CD14-positive monocyte (primary cell): ENCODE results near the gene VCL. TPM values are rescaled to one million over a fixed set of nuclear protein-coding genes. Genes with fewer than 3 reads are reported as not detected.

ENCODE experiments used
- DNase-seq, 3 donors: peaks; one replicate each; pipeline ENCODE4 v3.0.0-alpha.2; 2011 to 2022
- H2AFZ ChIP-seq: 2 replicates; pipeline ENCODE4 v1.6.0; 2012; ENCODE audit warnings: mild to moderate bottlenecking, low read depth, low read length, inconsistent platforms; ENCODE audit not compliant: insufficient read depth, poor library complexity, severe bottlenecking
- H3K27ac ChIP-seq, 2 donors: 1 replicate in 1 of 2; 2 replicates in 1 of 2; pipeline ENCODE4 v1.5.1; 2012 to 2013; ENCODE audit warnings: low read length in 2 of 2, control low read depth in 1 of 2, inconsistent platforms in 1 of 2, low read depth in 1 of 2, mild to moderate bottlenecking in 1 of 2
- H3K27me3 ChIP-seq, 2 donors: one replicate each; pipeline versions ENCODE4 v1.6.0 to v1.6.1; 2011 to 2013; ENCODE audit warnings: low read length in 2 of 2; ENCODE audit not compliant: control insufficient read depth in 2 of 2, insufficient read depth in 2 of 2
- H3K36me3 ChIP-seq, 2 donors: replicated peaks in 1 of 2; 1 replicate in 1 of 2; 2 replicates in 1 of 2; pipeline versions ENCODE4 v1.5.1 to v1.6.1; 2012 to 2013; ENCODE audit warnings: low read length in 2 of 2, control low read depth in 1 of 2, inconsistent platforms in 1 of 2, mild to moderate bottlenecking in 1 of 2; ENCODE audit not compliant: insufficient read depth in 2 of 2, control insufficient read depth in 1 of 2
- H3K4me1 ChIP-seq, 2 donors: 1 replicate in 1 of 2; 2 replicates in 1 of 2; pipeline versions ENCODE4 v1.5.1 to v1.6.1; 2012 to 2013; ENCODE audit warnings: low read length in 2 of 2, control low read depth in 1 of 2, inconsistent platforms in 1 of 2, mild to moderate bottlenecking in 1 of 2, moderate library complexity in 1 of 2; ENCODE audit not compliant: insufficient read depth in 2 of 2, control insufficient read depth in 1 of 2
- H3K4me2 ChIP-seq: replicated peaks from 2 replicates; pipeline ENCODE3; 2012; ENCODE audit warnings: low read length, moderate library complexity, mild to moderate bottlenecking; ENCODE audit not compliant: poor library complexity, severe bottlenecking; ENCODE audit errors: extremely low read depth
- H3K4me3 ChIP-seq, 3 experiments: fragments of 200-600 bp in 1 of 3; sonication (generic) in 1 of 3; replicated peaks in 1 of 3; 1 replicate in 2 of 3; 2 replicates in 1 of 3; pipeline ENCODE4 v1.5.1; 2011 to 2013; ENCODE audit warnings: low read length in 3 of 3, mild to moderate bottlenecking in 3 of 3, control low read depth in 2 of 3, low read depth in 2 of 3, inconsistent platforms in 1 of 3, moderate library complexity in 1 of 3
- H3K79me2 ChIP-seq: 2 replicates; pipeline ENCODE4 v1.6.0; 2012; ENCODE audit warnings: mild to moderate bottlenecking, control low read depth, inconsistent platforms, low read length, moderate library complexity; ENCODE audit not compliant: insufficient read depth
- H3K9ac ChIP-seq: 2 replicates; pipeline ENCODE4 v1.6.0; 2017; ENCODE audit warnings: low read length, mild to moderate bottlenecking; ENCODE audit not compliant: insufficient read depth, poor library complexity, severe bottlenecking
- H3K9me3 ChIP-seq, 2 donors: replicated peaks in 1 of 2; 1 replicate in 1 of 2; 2 replicates in 1 of 2; pipeline versions ENCODE4 v1.5.1 to v1.6.1; 2012 to 2013; ENCODE audit warnings: low read length in 2 of 2, control low read depth in 1 of 2; ENCODE audit not compliant: control insufficient read depth in 1 of 2, insufficient read depth in 1 of 2
- H4K20me1 ChIP-seq: 2 replicates; pipeline ENCODE4 v1.6.0; 2012; ENCODE audit warnings: mild to moderate bottlenecking, low read length, control low read depth, moderate library complexity; ENCODE audit not compliant: insufficient read depth
- H3K27ac Mint-ChIP-seq, 7 donors: one replicate each; pipeline ENCODE4 v1.8.0; 2020; ENCODE audit warnings: mild to moderate bottlenecking in 7 of 7, mixed read lengths in 7 of 7, moderate library complexity in 6 of 7, inconsistent platforms in 2 of 7
- H3K27me3 Mint-ChIP-seq, 3 donors: one replicate each; pipeline ENCODE4 v1.8.0; 2021 to 2022; ENCODE audit warnings: low read depth in 3 of 3, mild to moderate bottlenecking in 3 of 3, mixed read lengths in 3 of 3, moderate library complexity in 3 of 3, inconsistent platforms in 1 of 3
- H3K36me3 Mint-ChIP-seq, 2 donors: one replicate each; pipeline ENCODE4 v1.8.0; 2020; ENCODE audit warnings: mixed read lengths in 2 of 2, inconsistent platforms in 1 of 2, mild to moderate bottlenecking in 1 of 2
- H3K4me1 Mint-ChIP-seq: one replicate; pipeline ENCODE4 v1.8.0; 2020; ENCODE audit warnings: mild to moderate bottlenecking, mixed read lengths
- H3K4me3 Mint-ChIP-seq, 2 donors: one replicate each; pipeline ENCODE4 v1.8.0; 2020; ENCODE audit warnings: mild to moderate bottlenecking in 2 of 2, mixed read lengths in 2 of 2, moderate library complexity in 1 of 2
- H3K9me3 Mint-ChIP-seq, 7 donors: one replicate each; pipeline ENCODE4 v1.8.0; 2020 to 2022; ENCODE audit warnings: mixed read lengths in 7 of 7, mild to moderate bottlenecking in 6 of 7, moderate library complexity in 6 of 7, inconsistent platforms in 2 of 7
- CTCF ChIP-seq: fragments of 200-600 bp; IDR thresholded peaks from one replicate; pipeline ENCODE4 v1.8.0; 2022; ENCODE audit warnings: antibody characterized with exemption, mild to moderate bottlenecking
- WGBS: methylation state at CpG from one replicate; pipeline ENCODE4 v1.1.5; 2013; ENCODE audit warnings: missing lambda C conversion rate; ENCODE audit not compliant: insufficient coverage; 5-methylcytosine and 5-hydroxymethylcytosine counted together
- intact Hi-C, 2 donors: fragments of 100-400 bp; cut with micrococcal nuclease; formaldehyde crosslinking; loops; one replicate each; pipeline versions ENCODE4 v1.15.0 to v1.15.1; 2023
- polyA plus RNA-seq, 3 donors: library from polyadenylated mRNA; depleted of rRNA in 1 of 3; unstranded in 2 of 3; stranded (reverse) in 1 of 3; fragments of 300-500 nt in 2 of 3; fragments of >200 nt in 1 of 3; fragmentation: Illumina TruSeq in 2 of 3; gene quantifications; 1 replicate in 2 of 3; 2 replicates in 1 of 3; pipeline ENCODE4 v1.2.3, GENCODE V29; 2012 to 2021

VCL gene
- polyA plus RNA-seq, 3 donors, result 39.1 to 68.4 (median 52.8) TPM

GRCh38 chr10:74092372-74092771 lies 94.5 kb downstream of the VCL start:
- no peaks in the 10 kb centered on the region for H3K27me3 ChIP-seq
- TF ChIP-seq CTCF, result no peak
- no peaks in the 10 kb centered on the region for H3K9me3 ChIP-seq
- Mint-ChIP-seq H3K36me3 (peaks cover 73 to 93% of the 10 kb centered on the region in 2 donors), H3K27me3 (no peaks in the 10 kb centered on the region), H3K4me3 (no peak overlapping the region), H3K4me1 (no peaks in the 10 kb centered on the region), H3K9me3 (no peaks in the 10 kb centered on the region), H3K27ac (peak overlapping the region in 1 of 7 donors; percentile 20)
- H3K79me2 ChIP-seq, result no peaks in the 10 kb centered on the region
- peaks cover 34% of the 10 kb centered on the region for H4K20me1 ChIP-seq
- no peak overlapping the region for H3K4me2 ChIP-seq
- no peak for DNase-seq
- H2AFZ ChIP-seq, result no peak overlapping the region
- H3K36me3 ChIP-seq, result peaks cover 94 to 97% of the 10 kb centered on the region in 2 donors
- no peak overlapping the region for H3K4me3 ChIP-seq
- H3K9ac ChIP-seq, result no peak overlapping the region
- intact Hi-C loops, result no loop called here
- no CpG with 5 or more reads among the region's 3 CpGs for WGBS
- no peak overlapping the region for H3K27ac ChIP-seq
- no peaks in the 10 kb centered on the region for H3K4me1 ChIP-seq

GRCh38 chr10:74093530-74094164 lies 95.7 kb downstream of the VCL start:
- no peak overlapping the region for H3K27ac Mint-ChIP-seq

More at GRCh38 chr10:74093530-74094164, 95.7 kb downstream of the VCL start:
- Histone ChIP-seq H3K4me1 (no peaks in the 10 kb centered on the region), H3K9ac (no peak overlapping the region), H3K36me3 (peaks cover 95 to 98% of the 10 kb centered on the region in 2 donors), H3K4me3 (no peak overlapping the region), H3K4me2 (no peak overlapping the region), H4K20me1 (peaks cover 39% of the 10 kb centered on the region), H3K9me3 (no peaks in the 10 kb centered on the region), H3K27ac (no peak overlapping the region), H3K79me2 (no peaks in the 10 kb centered on the region), H3K27me3 (no peaks in the 10 kb centered on the region), H2AFZ (no peak overlapping the region)
- DNase-seq, result no peak
- TF ChIP-seq CTCF, result no peak
- H3K9me3 Mint-ChIP-seq, result no peaks in the 10 kb centered on the region
- intact Hi-C loops, result no loop called here
- WGBS, result 100% methylated on average over 1 of the region's 4 CpGs
- no peaks in the 10 kb centered on the region for H3K27me3 Mint-ChIP-seq
- H3K4me3 Mint-ChIP-seq, result no peak overlapping the region
- no peaks in the 10 kb centered on the region for H3K4me1 Mint-ChIP-seq
- H3K36me3 Mint-ChIP-seq, result peaks cover 80 to 98% of the 10 kb centered on the region in 2 donors
